AG04449 (cell line): ENCODE measurements around the gene CSTF2.

ENCODE experiments used
- CTCF ChIA-PET: fragments of 350-600 bp; formaldehyde crosslinking; extraction: SDS; loops from one replicate; lab custom pipeline; 2021; ENCODE audit warnings: antibody characterized with exemption; lab: Yijun Ruan, JAX
- POLR2A ChIA-PET: fragments of 400-600, 350-600 bp; formaldehyde crosslinking; extraction: SDS; loops from one replicate; lab custom pipeline; 2020; ENCODE audit warnings: antibody characterized with exemption, inconsistent platforms; lab: Yijun Ruan, JAX
- DNase-seq: peaks from one replicate; pipeline ENCODE4 v3.0.0-alpha.2; 2010; ENCODE audit warnings: low read depth, low spot score
- H3K4me3 ChIP-seq: 2 replicates; pipeline ENCODE4 v1.5.1; 2011; ENCODE audit warnings: low read depth, mild to moderate bottlenecking, control low read depth, low read length
- TF ChIP-seq, protein P1 (sequence below): IDR thresholded peaks from one replicate; pipeline ENCODE4 v1.5.1; 2011; ENCODE audit warnings: mild to moderate bottlenecking, moderate library complexity, low read length, control low read depth, inconsistent platforms; ENCODE audit not compliant: insufficient read depth; ENCODE audit errors: missing control alignments

CSTF2 gene

DNA sequence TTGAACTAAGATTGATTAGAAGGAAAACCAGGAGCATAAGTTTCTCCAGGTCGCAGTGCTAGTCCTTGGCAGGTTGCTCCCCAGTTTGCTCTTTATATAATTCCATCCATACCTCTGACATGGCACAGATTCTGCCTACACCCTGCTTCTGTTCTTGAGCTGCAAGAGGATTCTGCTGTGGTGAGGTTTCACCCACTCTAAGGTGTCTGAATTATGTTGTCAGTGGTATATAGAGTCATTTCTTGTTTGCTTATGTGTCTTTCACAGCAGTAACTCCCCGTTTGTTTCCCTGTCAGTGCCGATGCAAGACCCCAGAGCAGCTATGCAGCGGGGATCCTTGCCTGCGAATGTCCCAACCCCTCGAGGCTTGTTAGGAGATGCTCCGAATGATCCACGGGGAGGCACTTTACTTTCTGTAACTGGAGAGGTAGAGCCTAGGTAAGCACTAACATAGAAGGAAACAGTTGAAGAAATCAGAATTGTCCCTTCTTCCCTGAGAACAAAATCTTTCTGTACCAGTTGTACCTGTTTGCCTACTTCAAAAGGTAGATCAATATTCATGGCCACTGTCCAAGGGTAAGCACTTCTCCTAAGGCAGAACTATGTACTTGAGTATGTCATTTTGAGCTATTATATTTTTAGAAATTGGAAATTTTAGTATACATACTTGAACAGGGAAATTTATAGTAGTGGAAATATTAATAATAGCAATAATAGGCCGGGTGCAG is 11.2 kb downstream of the CSTF2 start:
- no peak overlapping the region for H3K4me3 ChIP-seq
- DNase-seq, result no peak
- ChIA-PET CTCF (no interaction called here), POLR2A (no interaction called here)
- TF ChIP-seq, protein P1, sequence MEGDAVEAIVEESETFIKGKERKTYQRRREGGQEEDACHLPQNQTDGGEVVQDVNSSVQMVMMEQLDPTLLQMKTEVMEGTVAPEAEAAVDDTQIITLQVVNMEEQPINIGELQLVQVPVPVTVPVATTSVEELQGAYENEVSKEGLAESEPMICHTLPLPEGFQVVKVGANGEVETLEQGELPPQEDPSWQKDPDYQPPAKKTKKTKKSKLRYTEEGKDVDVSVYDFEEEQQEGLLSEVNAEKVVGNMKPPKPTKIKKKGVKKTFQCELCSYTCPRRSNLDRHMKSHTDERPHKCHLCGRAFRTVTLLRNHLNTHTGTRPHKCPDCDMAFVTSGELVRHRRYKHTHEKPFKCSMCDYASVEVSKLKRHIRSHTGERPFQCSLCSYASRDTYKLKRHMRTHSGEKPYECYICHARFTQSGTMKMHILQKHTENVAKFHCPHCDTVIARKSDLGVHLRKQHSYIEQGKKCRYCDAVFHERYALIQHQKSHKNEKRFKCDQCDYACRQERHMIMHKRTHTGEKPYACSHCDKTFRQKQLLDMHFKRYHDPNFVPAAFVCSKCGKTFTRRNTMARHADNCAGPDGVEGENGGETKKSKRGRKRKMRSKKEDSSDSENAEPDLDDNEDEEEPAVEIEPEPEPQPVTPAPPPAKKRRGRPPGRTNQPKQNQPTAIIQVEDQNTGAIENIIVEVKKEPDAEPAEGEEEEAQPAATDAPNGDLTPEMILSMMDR, result no peak

DNA sequence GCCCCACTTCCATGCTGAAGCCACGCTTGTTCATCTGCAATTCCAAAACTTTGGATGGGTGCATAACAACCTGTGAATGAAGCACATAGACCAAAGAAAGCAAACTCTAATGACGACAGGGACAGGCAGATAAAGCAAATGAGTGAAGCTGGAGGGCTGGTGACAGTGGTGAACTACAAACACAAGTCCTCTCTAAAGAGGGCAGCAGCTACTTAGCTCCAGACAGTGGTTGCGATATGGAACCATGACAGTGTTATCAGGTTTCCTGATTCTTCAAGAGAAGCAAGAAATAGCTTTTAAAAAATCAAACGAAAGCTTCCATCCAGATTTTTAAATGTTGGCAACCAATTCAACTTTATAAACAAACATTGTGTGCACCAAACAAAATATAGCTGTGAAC is 30.1 kb downstream of the CSTF2 start:
- no peak overlapping the region for H3K4me3 ChIP-seq
- POLR2A ChIA-PET, result no interaction called here
- TF ChIP-seq, protein P1, result no peak
- CTCF ChIA-PET, result no interaction called here
- DNase-seq, result no peak

DNA sequence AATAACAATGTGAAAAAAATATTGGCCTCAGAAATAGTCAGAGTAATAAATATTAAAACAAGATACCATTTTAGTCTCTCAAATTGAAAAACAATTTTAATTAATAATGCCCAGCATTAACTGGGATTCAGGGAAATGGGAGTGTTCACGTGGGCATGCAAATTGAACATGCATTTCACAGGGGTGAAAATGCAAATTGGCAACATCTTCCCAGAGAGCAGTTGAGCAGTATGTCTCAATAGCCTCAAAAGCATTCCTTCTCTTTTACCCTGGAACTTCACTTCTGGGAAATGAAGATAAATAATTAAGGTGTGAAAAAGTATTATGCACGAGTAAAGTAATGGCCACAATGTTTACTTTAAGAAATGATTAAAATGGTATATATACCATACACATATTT is 32.6 kb downstream of the CSTF2 start:
- CTCF ChIA-PET, result no interaction called here
- no peak for DNase-seq
- TF ChIP-seq, protein P1, result no peak
- H3K4me3 ChIP-seq, result no peak overlapping the region
- POLR2A ChIA-PET, result no interaction called here

DNA sequence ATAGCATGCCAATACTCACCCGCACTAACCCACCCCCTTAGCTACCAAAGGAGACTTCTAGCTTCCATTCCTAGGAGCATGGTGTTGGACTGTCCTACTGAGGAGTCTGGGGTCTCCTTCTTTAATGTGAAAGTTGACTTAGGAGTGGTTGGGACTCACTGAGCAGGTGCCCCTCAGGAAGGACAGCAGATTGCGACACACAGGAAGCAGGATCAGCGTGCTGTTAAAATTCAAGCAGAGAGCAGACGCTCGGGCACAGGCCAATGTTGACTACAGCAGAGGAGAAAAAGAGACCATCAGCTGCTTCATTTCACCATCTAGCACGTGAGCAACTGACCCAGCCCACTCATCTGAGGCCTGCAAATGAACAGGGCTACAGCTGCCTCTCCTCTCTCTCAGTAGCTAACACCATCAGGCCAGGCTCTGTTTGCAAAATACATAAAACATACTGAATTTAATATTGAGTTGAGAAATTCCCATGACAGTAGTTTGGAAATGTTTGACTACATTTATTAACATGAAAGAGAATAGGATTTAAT is 43.2 kb downstream of the CSTF2 start:
- TF ChIP-seq, protein P1, result no peak
- no peak for DNase-seq
- ChIA-PET CTCF (no interaction called here), POLR2A (no interaction called here)
- no peak overlapping the region for H3K4me3 ChIP-seq

DNA sequence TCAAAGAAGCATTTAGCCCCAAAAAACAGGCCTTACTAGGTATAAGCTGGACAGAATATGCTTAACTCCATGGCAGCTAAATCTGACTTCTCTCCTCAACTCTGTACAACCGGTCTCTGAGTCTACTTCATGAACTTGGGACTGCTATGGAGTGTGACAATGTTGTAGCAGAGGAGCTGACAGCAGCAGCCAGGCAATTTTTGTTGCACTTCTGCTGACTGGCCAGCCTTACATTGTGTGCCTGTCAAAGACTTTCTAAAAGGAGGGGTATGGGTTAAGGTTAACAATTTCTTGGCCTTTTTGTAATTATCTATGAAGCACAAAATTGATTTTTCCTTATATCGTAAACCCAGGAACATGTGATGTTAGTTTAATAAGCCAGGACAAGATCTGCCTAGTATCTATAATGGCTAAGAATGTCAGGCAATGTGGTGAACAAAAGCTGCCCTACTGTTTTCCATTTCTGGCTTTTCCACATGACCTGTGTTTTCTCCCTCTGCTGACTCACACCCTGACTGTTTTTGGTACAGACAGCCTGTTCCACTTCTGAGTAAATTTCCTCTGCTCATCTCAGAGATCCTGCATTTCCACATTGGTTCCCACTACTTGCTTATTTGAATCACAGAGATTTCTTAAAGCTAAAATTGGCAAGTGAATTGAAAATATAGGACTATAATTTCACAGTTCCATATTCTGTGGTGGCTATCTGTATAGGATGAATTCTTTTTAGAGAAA is 44.6 kb downstream of the CSTF2 start:
- ChIA-PET POLR2A (no interaction called here), CTCF (no interaction called here)

DNA sequence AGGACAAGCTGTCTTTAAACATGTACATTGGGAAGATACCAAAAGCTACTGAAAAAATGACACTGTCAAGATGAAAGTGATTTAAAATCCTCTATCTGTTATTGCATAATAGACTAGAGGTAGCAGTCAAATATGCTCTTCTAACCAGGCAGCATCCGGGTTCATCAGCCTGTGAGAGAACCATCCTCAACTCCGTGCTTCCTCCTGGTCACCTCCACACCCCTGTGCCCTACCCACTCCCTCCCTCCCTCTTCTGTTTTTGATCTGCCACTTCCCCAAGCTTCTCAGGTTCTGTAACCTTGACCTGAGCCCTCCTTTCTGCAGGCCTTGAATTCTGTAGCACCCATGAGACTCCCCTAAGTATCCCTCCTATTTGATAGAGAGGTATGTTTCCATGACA is 48.1 kb downstream of the CSTF2 start:
- DNase-seq, result no peak
- TF ChIP-seq, protein P1, result no peak
- ChIA-PET POLR2A (no interaction called here), CTCF (interaction anchor here (1.2 kb wide), 1 partner anchor 419 kb away, joined by 3 read pairs; no protein-coding TSS in a partner anchor)
- H3K4me3 ChIP-seq, result no peak overlapping the region

More for the DNA sequence above, 44.6 kb downstream of the CSTF2 start:
- H3K4me3 ChIP-seq, result no peak overlapping the region
- DNase-seq, result peak; percentile 1
- TF ChIP-seq, protein P1, result no peak
